ENCODE measurements around the gene JAGN1. TPM values are rescaled to one million over a fixed set of nuclear protein-coding genes. Genes with fewer than 3 reads are reported as not detected.

JAGN1 gene
- 19.1 and 24.2 TPM in 2 replicates for total RNA-seq

DNA sequence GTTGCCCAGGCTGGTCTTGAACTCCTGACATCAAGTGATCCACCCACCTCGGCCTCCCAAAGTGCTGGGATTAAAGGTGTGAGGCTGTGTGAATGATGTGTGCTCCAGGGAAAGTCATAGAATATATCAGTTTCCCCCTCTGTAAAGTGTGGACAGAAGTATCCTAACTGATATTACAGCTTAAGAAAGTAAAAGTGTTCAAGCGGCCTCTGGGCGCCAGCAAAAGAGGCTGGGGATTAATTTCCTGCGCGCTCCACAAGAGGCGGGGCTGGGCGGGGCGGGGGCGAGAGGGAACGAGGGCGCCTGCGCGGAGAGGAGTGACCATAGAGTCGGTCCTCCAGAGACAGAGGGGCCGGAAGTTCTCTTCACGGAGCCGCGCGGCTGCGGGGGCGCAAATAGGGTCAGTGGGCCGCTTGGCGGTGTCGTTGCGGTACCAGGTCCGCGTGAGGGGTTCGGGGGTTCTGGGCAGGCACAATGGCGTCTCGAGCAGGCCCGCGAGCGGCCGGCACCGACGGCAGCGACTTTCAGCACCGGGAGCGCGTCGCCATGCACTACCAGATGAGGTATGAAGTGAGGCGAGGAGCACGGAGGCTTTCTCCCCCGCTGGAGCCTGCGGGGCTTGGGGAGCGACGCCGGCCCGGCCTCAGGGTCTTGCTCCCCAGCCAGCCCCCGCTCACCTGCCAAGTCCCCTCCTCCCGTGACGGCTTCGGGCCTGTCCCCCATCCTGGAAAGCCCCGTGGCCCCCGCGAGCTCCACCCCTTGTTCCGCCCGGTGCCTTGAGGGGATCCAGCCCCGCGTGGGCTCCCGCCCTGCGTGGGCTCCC lies at the start of gene JAGN1:
Gene JAGN1 (plus strand): TSS at position 362 of the 823 bp plus-strand sequence. CDS start 113 bp downstream, at position 475.

GRCh38 chr3:9843715-9844438 lies 46.5 kb upstream of the JAGN1 start, which contains the start of gene RPUSD3:
TSS of gene RPUSD3 (minus strand) at chr3:9844008. CDS start at chr3:9843990, 18 bp downstream.

GRCh38 chr3:9879830-9880549 lies 10.4 kb upstream of the JAGN1 start, which contains the start of gene CIDEC:
TSS of gene CIDEC (minus strand) at chr3:9880253. CDS start at chr3:9878486, 1,767 bp downstream.

GRCh38 chr3:9902372-9903237 lies 12.2 kb downstream of the JAGN1 start, which contains the start of gene IL17RE:
TSS of gene IL17RE (plus strand) at chr3:9902848. CDS start at chr3:9902933, 85 bp downstream.

GRCh38 chr3:9916734-9917680 lies 26.6 kb downstream of the JAGN1 start, which contains the start of gene IL17RC:
TSS of gene IL17RC (plus strand) at chr3:9917098. CDS start at chr3:9917316, 218 bp downstream.

GRCh38 chr3:9933561-9934234 lies 43.3 kb downstream of the JAGN1 start, which contains the start of gene CRELD1:
TSS of gene CRELD1 (plus strand) at chr3:9933834. CDS start at chr3:9934439, 605 bp downstream.

Other genes with a start within 250 kb of the JAGN1 start
- 45.7 and 66.6 TPM in 2 replicates for gene MTMR14, start 241.1 kb upstream of the JAGN1 start, total RNA-seq
- gene CPNE9, start 186.8 kb upstream of the JAGN1 start, total RNA-seq = not detected in 2 replicates
- 16.5 and 28.2 TPM in 2 replicates for gene BRPF1, start 158.9 kb upstream of the JAGN1 start, total RNA-seq
- gene OGG1, start 140.7 kb upstream of the JAGN1 start, total RNA-seq = 16.7 and 22.6 TPM in 2 replicates
- gene CAMK1, start 120.7 kb upstream of the JAGN1 start, total RNA-seq = 32.8 and 33.2 TPM in 2 replicates
- gene TADA3, start 98.1 kb upstream of the JAGN1 start, total RNA-seq = 28.5 and 43.7 TPM in 2 replicates
- 179 and 237 TPM in 2 replicates for gene ARPC4, start 97.5 kb upstream of the JAGN1 start, total RNA-seq
- gene TTLL3, start 80.3 kb upstream of the JAGN1 start, total RNA-seq = 7.1 and 19.3 TPM in 2 replicates
- 16.7 and 20.1 TPM in 2 replicates for gene RPUSD3, start 46.6 kb upstream of the JAGN1 start, total RNA-seq
- gene CIDEC, start 10.4 kb upstream of the JAGN1 start, total RNA-seq = not detected in 2 replicates
- gene IL17RE, start 12.2 kb downstream of the JAGN1 start, total RNA-seq = 0.19 and 0.49 TPM in 2 replicates
- 11.7 and 16.5 TPM in 2 replicates for gene IL17RC, start 26.5 kb downstream of the JAGN1 start, total RNA-seq
- gene CRELD1, start 43.2 kb downstream of the JAGN1 start, total RNA-seq = 18.6 and 72.6 TPM in 2 replicates
- gene PRRT3, start 61.8 kb downstream of the JAGN1 start, total RNA-seq = 0.49 and 0.63 TPM in 2 replicates
- 46.3 and 63.1 TPM in 2 replicates for gene EMC3, start 96.2 kb downstream of the JAGN1 start, total RNA-seq
- gene FANCD2, start 135.8 kb downstream of the JAGN1 start, total RNA-seq = 18.9 and 19.7 TPM in 2 replicates
- gene FANCD2OS, start 217.6 kb downstream of the JAGN1 start, total RNA-seq = not detected in 2 replicates
- 77.4 and 98.4 TPM in 2 replicates for gene BRK1, start 225.1 kb downstream of the JAGN1 start, total RNA-seq

Data from bladder microvascular endothelial cell (primary cell).